Measurements from ENCODE around the gene KCNMA1.

KCNMA1 gene

GRCh38 chr10:77240706-77241349, 396.8 kb downstream of the KCNMA1 start:
- DNase-seq (ENCODE audit: low spot score): no peak

GRCh38 chr10:77240041-77240652, 397.5 kb downstream of the KCNMA1 start:
- DNase-seq (ENCODE audit: low spot score): no peak

GRCh38 chr10:77237120-77237519, 400.5 kb downstream of the KCNMA1 start:
- no peak for DNase-seq (ENCODE audit: low spot score)

- DNase-seq (ENCODE audit: low spot score): no peak
Measured at GRCh38 chr10:77236700-77237099, 400.9 kb downstream of the KCNMA1 start.

- DNase-seq (ENCODE audit: low spot score): no peak
Measured at GRCh38 chr10:77236029-77236428, 401.6 kb downstream of the KCNMA1 start.

- DNase-seq (ENCODE audit: low spot score): no peak
Measured at GRCh38 chr10:77234599-77234998, 403.0 kb downstream of the KCNMA1 start.

GRCh38 chr10:77233466-77233865, 404.1 kb downstream of the KCNMA1 start:
- no peak for DNase-seq (ENCODE audit: low spot score)

- no peak for DNase-seq (ENCODE audit: low spot score)
Measured at GRCh38 chr10:77231884-77232610, 405.6 kb downstream of the KCNMA1 start.

GRCh38 chr10:77231375-77231774, 406.2 kb downstream of the KCNMA1 start:
- no peak for DNase-seq (ENCODE audit: low spot score)

- DNase-seq (ENCODE audit: low spot score): no peak
Measured at GRCh38 chr10:77230194-77230593, 407.4 kb downstream of the KCNMA1 start.

GRCh38 chr10:77229704-77230103, 407.9 kb downstream of the KCNMA1 start:
- DNase-seq (ENCODE audit: low spot score): no peak

- DNase-seq (ENCODE audit: low spot score): no peak
Measured at GRCh38 chr10:77228559-77228958, 409.0 kb downstream of the KCNMA1 start.

GRCh38 chr10:77226853-77227565, 410.6 kb downstream of the KCNMA1 start:
- no peak for DNase-seq (ENCODE audit: low spot score)

GRCh38 chr10:77226452-77226851, 411.2 kb downstream of the KCNMA1 start:
- no peak for DNase-seq (ENCODE audit: low spot score)

GRCh38 chr10:77226020-77226419, 411.6 kb downstream of the KCNMA1 start:
- DNase-seq (ENCODE audit: low spot score): no peak

GRCh38 chr10:77223526-77224460, 413.8 kb downstream of the KCNMA1 start:
- no peak for DNase-seq (ENCODE audit: low spot score)

GRCh38 chr10:77220150-77220549, 417.5 kb downstream of the KCNMA1 start:
- no peak for DNase-seq (ENCODE audit: low spot score)

- no peak for DNase-seq (ENCODE audit: low spot score)
Measured at GRCh38 chr10:77219046-77219445, 418.6 kb downstream of the KCNMA1 start.

GRCh38 chr10:77214799-77215198, 422.8 kb downstream of the KCNMA1 start:
- no peak for DNase-seq (ENCODE audit: low spot score)

GRCh38 chr10:77212632-77213031, 425.0 kb downstream of the KCNMA1 start:
- DNase-seq (ENCODE audit: low spot score): no peak

GRCh38 chr10:77210645-77211044, 427.0 kb downstream of the KCNMA1 start:
- no peak for DNase-seq (ENCODE audit: low spot score)

Measured in pons (tissue), 1 donor.